NB4 (cell line): ENCODE results near the gene BARX2.

Source experiments
- POLR2A ChIP-seq: IDR thresholded peaks from 2 replicates; pipeline ENCODE4 v1.6.1; 2011; ENCODE audit warnings: mild to moderate bottlenecking; ENCODE audit not compliant: insufficient read length; ENCODE audit errors: extremely low read depth
- TF ChIP-seq, protein P1 (sequence below): IDR thresholded peaks from one replicate; pipeline ENCODE4 v1.5.1; 2012; ENCODE audit warnings: low read depth, low read length

DNA sequence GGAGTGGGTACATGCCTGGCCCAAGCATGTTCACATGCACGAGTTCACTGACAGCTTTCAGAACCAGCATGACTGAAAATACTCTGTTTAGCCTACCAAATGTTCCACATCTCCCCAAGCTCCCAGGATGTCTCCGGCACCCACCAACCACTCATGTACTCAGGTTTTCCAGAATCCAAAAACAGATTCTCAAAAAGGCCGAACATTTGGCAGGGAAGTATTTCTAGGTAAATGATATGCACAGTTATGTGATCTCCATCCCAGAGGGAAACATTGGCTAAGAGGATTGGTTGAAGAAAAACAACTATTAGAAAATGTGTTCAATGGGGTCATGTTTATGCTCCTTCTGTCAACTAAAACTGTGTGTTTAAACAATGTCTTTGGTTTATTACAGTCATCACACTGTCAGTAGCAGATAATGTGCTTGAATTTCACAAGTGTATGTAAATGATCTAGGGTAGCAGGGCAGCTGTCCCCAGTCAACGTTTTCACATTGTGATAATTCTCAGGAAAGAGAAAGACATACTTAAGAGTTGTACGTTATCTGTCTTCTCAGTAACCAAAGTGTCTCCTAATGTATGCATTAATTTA is 52.3 kb downstream of the BARX2 start:
- TF ChIP-seq, protein P1, sequence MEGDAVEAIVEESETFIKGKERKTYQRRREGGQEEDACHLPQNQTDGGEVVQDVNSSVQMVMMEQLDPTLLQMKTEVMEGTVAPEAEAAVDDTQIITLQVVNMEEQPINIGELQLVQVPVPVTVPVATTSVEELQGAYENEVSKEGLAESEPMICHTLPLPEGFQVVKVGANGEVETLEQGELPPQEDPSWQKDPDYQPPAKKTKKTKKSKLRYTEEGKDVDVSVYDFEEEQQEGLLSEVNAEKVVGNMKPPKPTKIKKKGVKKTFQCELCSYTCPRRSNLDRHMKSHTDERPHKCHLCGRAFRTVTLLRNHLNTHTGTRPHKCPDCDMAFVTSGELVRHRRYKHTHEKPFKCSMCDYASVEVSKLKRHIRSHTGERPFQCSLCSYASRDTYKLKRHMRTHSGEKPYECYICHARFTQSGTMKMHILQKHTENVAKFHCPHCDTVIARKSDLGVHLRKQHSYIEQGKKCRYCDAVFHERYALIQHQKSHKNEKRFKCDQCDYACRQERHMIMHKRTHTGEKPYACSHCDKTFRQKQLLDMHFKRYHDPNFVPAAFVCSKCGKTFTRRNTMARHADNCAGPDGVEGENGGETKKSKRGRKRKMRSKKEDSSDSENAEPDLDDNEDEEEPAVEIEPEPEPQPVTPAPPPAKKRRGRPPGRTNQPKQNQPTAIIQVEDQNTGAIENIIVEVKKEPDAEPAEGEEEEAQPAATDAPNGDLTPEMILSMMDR = no peak
- TF ChIP-seq POLR2A = no peak
